K562 (cell line): ENCODE data around the gene CDKN2B-AS1. TPM values are rescaled to one million over a fixed set of nuclear protein-coding genes. Genes with fewer than 3 reads are reported as not detected.

Experiments
- ATAC-seq: fragments of 200-7000 bp; cut with Tn5 transposase; 3 replicates; pipeline ENCODE4 v1.9.1; 2020; ENCODE audit warnings: moderate library complexity
- BruUV-seq: library from RNA; stranded (reverse); fragments of 400-500 nt; replicated peaks from 2 replicates; lab custom pipeline; 2021; lab: Mats Ljungman, UMichigan
- CTCF ChIA-PET: fragments of 300-600 bp; formaldehyde crosslinking; extraction: SDS; loops from one replicate; lab custom pipeline; 2021; ENCODE audit warnings: low intra/inter-chr PET ratio; lab: Yijun Ruan, JAX
- POLR2A ChIA-PET: fragments of 300-600, 350-650 bp; sonication (Branson Sonifier 250); formaldehyde crosslinking; extraction: SDS; loops from one replicate; lab custom pipeline; 2021; ENCODE audit warnings: antibody characterized with exemption, inconsistent platforms; lab: Yijun Ruan, JAX
- DNase-seq, 4 experiments: peaks; one replicate each; pipeline versions ENCODE4 v3.0.0 to v3.0.0-alpha.2; 2011 to 2018; ENCODE audit warnings: low spot score in 3 of 4, mixed read lengths in 3 of 4; ENCODE audit errors: extremely low read depth in 1 of 4
- FAIRE-seq: peaks from 2 replicates; lab custom pipeline; 2011; peaks lifted over from hg19 to GRCh38; lab: Jason Lieb, UNC
- H2AFZ ChIP-seq: 2 replicates; pipeline ENCODE4 v1.6.0; 2011; ENCODE audit warnings: low read depth, low read length, control low read depth, inconsistent platforms
- H3K27ac ChIP-seq: fragments of 200-600 bp; 3 replicates; pipeline ENCODE4 v1.8.0; 2011; ENCODE audit warnings: low read depth, mild to moderate bottlenecking, control low read depth, inconsistent platforms, low read length, moderate library complexity, mixed read lengths; ENCODE audit errors: extremely low read depth
- H3K27me3 ChIP-seq, 2 experiments: fragments of 300-600 bp in 1 of 2; 2 replicates in 1 of 2; 3 replicates in 1 of 2; pipeline versions ENCODE4 v1.6.0 to v1.8.0; 2011; ENCODE audit warnings: inconsistent platforms in 2 of 2, low read length in 2 of 2, mild to moderate bottlenecking in 1 of 2, mixed read lengths in 1 of 2, moderate library complexity in 1 of 2; ENCODE audit not compliant: control insufficient read depth in 2 of 2, insufficient read depth in 2 of 2
- H3K36me3 ChIP-seq: fragments of 300-600 bp; 3 replicates; pipeline ENCODE4 v1.8.0; 2011; ENCODE audit warnings: mild to moderate bottlenecking, low read length, inconsistent platforms; ENCODE audit not compliant: control insufficient read depth, insufficient read depth
- H3K4me1 ChIP-seq, 2 experiments: fragments of 200-600 bp in 1 of 2; replicated peaks in 1 of 2; 2 replicates in 1 of 2; 3 replicates in 1 of 2; pipeline versions ENCODE4 v1.5.1 to v1.8.0; 2011; ENCODE audit warnings: inconsistent platforms in 2 of 2, low read length in 2 of 2, mild to moderate bottlenecking in 1 of 2, mixed read lengths in 1 of 2, moderate library complexity in 1 of 2; ENCODE audit not compliant: control insufficient read depth in 2 of 2, insufficient read depth in 2 of 2
- H3K4me2 ChIP-seq: 2 replicates; pipeline ENCODE4 v1.6.1; 2011; ENCODE audit warnings: low read length, control low read depth, inconsistent platforms, mixed read lengths; ENCODE audit not compliant: insufficient read depth
- H3K4me3 ChIP-seq: fragments of 200-600 bp; sonication (generic), shearing (Covaris generic); 2 replicates; pipeline ENCODE4 v1.5.1; 2016; ENCODE audit warnings: control low read depth, inconsistent platforms
- H3K79me2 ChIP-seq: fragments of 200-600 bp; 3 replicates; pipeline ENCODE4 v1.8.0; 2011; ENCODE audit warnings: low read length, inconsistent platforms; ENCODE audit not compliant: control insufficient read depth, insufficient read depth
- H3K9ac ChIP-seq, 2 experiments: 2 replicates each; pipeline versions ENCODE4 v1.6.0 to v1.6.1; 2011; ENCODE audit warnings: low read depth in 2 of 2, low read length in 2 of 2, control low read depth in 1 of 2, inconsistent platforms in 1 of 2, mild to moderate bottlenecking in 1 of 2, mixed read lengths in 1 of 2; ENCODE audit not compliant: insufficient read depth in 1 of 2
- H3K9me1 ChIP-seq: one replicate; pipeline ENCODE4 v1.6.0; 2011; ENCODE audit warnings: inconsistent platforms, mild to moderate bottlenecking, low read length, moderate library complexity; ENCODE audit not compliant: control insufficient read depth, insufficient read depth
- H3K9me3 ChIP-seq: replicated peaks from 2 replicates; pipeline ENCODE4 v1.5.1; 2011; ENCODE audit warnings: low read depth, low read length, inconsistent platforms; ENCODE audit not compliant: control insufficient read depth, insufficient read depth
- H4K20me1 ChIP-seq: replicated peaks from 2 replicates; pipeline ENCODE4 v1.6.1; 2011; ENCODE audit warnings: low read length, inconsistent platforms, mixed read lengths; ENCODE audit not compliant: control insufficient read depth, insufficient read depth
- FOXK2 ChIP-seq, 2 experiments: fragments of 450-650 bp; IDR thresholded peaks in 1 of 2; conservative IDR thresholded peaks in 1 of 2; 2 replicates each; pipeline ENCODE4 v1.6.1; 2016; ENCODE audit warnings: low read depth in 2 of 2, mild to moderate bottlenecking in 1 of 2
- HDGF ChIP-seq: fragments of 450-650 bp; IDR thresholded peaks from 2 replicates; pipeline ENCODE4 v1.6.1; 2016
- HOXB6 ChIP-seq: fragments of 250-450 bp; sonication (Bioruptor Pico); IDR thresholded peaks from 2 replicates; pipeline ENCODE4 v1.5.1; 2022; ENCODE audit warnings: mild to moderate bottlenecking, borderline replicate concordance
- IFI16 ChIP-seq: fragments of 250-450 bp; sonication (Bioruptor Pico); IDR thresholded peaks from 2 replicates; pipeline ENCODE4 v2.1.2; 2022; ENCODE audit warnings: mild to moderate bottlenecking, inconsistent platforms
- ZNF224 ChIP-seq: sonication (generic); formaldehyde crosslinking; IDR thresholded peaks from 2 replicates; pipeline ENCODE4 v1.8.0; 2022; ENCODE audit warnings: mild to moderate bottlenecking, missing genetic modification reagents
- ZNF347 ChIP-seq: fragments of 450-650 bp; formaldehyde crosslinking; IDR thresholded peaks from 2 replicates; pipeline ENCODE4 v1.4.0; 2020; ENCODE audit warnings: low read depth, mild to moderate bottlenecking, moderate library complexity
- ZNF431 ChIP-seq: sonication (generic); formaldehyde crosslinking; IDR thresholded peaks from 2 replicates; pipeline ENCODE4 v1.8.0; 2022; ENCODE audit warnings: mild to moderate bottlenecking, missing genetic modification reagents
- WGBS: fragments of 100-300 bp; shearing (Covaris generic); methylation state at CpG from one replicate; pipeline ENCODE4 v1.1.6; 2016; ENCODE audit warnings: low coverage, mixed read lengths; ENCODE audit not compliant: insufficient coverage; ENCODE audit errors: missing lambda C conversion rate; 5-methylcytosine and 5-hydroxymethylcytosine counted together
- in situ Hi-C: fragments of 300-500 bp; cut with MboI; formaldehyde crosslinking; loops from 4 replicates; pipeline ENCODE4 v1.15.0; 2018; ENCODE audit warnings: inconsistent platforms, mixed read lengths
- intact Hi-C: fragments of 100-400 bp; cut with micrococcal nuclease; formaldehyde crosslinking; loops from 2 replicates; pipeline ENCODE4 v1.14.2; 2022
- polyA plus RNA-seq, 8 experiments: library from polyadenylated mRNA; depleted of rRNA in 4 of 8; stranded (reverse) in 5 of 8; unstranded in 3 of 8; fragments of >200 nt; fragmentation: Nextera tagmentation in 2 of 8; fragmentation: Illumina TruSeq in 1 of 8; extraction: Ambion mirVana in 2 of 8; extraction: Trizol in 1 of 8; gene quantifications; 2 replicates each; pipeline versions ENCODE4 v1.2.1 to v1.2.3, GENCODE V29; 2011 to 2014; ENCODE audit warnings: inconsistent platforms in 1 of 8, missing spikeins in 1 of 8
- total RNA-seq, 7 experiments: library from RNA; depleted of rRNA in 6 of 7; stranded (reverse); fragments of >200 nt in 6 of 7; fragmentation: Illumina TruSeq in 2 of 7; extraction: Trizol in 2 of 7; gene quantifications; 2 replicates each; pipeline versions ENCODE4 v1.2.1 to v1.2.3, GENCODE V29; 2011 to 2021; ENCODE audit warnings: low replicate concordance in 1 of 7
- TF ChIP-seq, protein P1 (sequence below): fragments of 250-450 bp; sonication (Bioruptor Pico); IDR thresholded peaks from 2 replicates; pipeline ENCODE4 v1.8.0; 2022; ENCODE audit warnings: moderate library complexity, mild to moderate bottlenecking, inconsistent platforms
- TF ChIP-seq, protein P2 (sequence below): fragments of 250-450 bp; sonication (Bioruptor Pico); IDR thresholded peaks from 2 replicates; pipeline ENCODE4 v1.8.0; 2022; ENCODE audit warnings: inconsistent platforms, mild to moderate bottlenecking, moderate library complexity, borderline replicate concordance

Gene CDKN2B-AS1
- total and polyA plus RNA-seq, 9 of the 15 experiments (the other 6 are each of a cell fraction or from before 2014, with no cell fraction given) = not detected

DNA sequence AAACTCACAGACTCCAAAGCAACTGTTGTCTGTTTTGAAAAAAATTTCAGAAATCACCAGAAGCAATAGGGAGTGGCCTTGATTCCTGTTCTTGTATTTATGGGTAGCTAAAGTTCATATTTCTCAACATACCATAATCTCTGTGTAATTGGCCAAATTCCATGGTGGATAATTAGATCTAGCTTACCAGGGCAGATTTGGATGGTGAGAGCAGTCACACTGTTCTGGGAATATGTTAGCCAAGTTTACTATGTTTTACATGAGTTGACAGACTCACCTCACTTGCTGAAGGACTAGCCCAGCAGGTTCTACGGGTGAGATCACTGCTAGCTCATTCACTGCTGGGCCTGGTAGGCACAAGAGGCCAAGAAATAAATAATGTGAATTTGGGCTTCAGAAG lies 47.2 kb downstream of the CDKN2B-AS1 start:
- FAIRE-seq (no peak), DNase-seq (no peak)
- Histone ChIP-seq H3K4me1 (no peaks in the 10 kb centered on the region), H3K4me3 (no peak overlapping the region), H3K9ac (no peak overlapping the region), H3K27me3 (no peaks in the 10 kb centered on the region), H2AFZ (no peak overlapping the region), H3K79me2 (no peaks in the 10 kb centered on the region), H3K9me3 (no peaks in the 10 kb centered on the region), H3K36me3 (no peaks in the 10 kb centered on the region), H3K27ac (no peak overlapping the region), H3K9me1 (no peaks in the 10 kb centered on the region), H4K20me1 (no peaks in the 10 kb centered on the region)
- BruUV-seq = no TSS peak
- intact Hi-C loops (no loop called here), in situ Hi-C loops (no loop called here)
- WGBS = no CpG with 5 or more reads among the region's 1 CpG
- ChIA-PET POLR2A (no interaction called here), CTCF (no interaction called here)
- TF ChIP-seq, protein P1, sequence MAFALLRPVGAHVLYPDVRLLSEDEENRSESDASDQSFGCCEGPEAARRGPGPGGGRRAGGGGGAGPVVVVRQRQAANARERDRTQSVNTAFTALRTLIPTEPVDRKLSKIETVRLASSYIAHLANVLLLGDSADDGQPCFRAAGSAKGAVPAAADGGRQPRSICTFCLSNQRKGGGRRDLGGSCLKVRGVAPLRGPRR (CRISPR knock-in tag) = no peak
- TF ChIP-seq HOXB6 (CRISPR knock-in tag) = no peak
- TF ChIP-seq, protein P2, sequence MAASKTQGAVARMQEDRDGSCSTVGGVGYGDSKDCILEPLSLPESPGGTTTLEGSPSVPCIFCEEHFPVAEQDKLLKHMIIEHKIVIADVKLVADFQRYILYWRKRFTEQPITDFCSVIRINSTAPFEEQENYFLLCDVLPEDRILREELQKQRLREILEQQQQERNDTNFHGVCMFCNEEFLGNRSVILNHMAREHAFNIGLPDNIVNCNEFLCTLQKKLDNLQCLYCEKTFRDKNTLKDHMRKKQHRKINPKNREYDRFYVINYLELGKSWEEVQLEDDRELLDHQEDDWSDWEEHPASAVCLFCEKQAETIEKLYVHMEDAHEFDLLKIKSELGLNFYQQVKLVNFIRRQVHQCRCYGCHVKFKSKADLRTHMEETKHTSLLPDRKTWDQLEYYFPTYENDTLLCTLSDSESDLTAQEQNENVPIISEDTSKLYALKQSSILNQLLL (CRISPR knock-in tag) = no peak
- no peak for TF ChIP-seq HDGF
- no peak for TF ChIP-seq ZNF224 (CRISPR knock-in tag)
- TF ChIP-seq ZNF431 (CRISPR knock-in tag) = no peak
- no peak for TF ChIP-seq FOXK2 (conservative IDR thresholded peaks at IDR 0.05 in 1 of 2, IDR thresholded peaks at IDR 0.05 in 1 of 2; ENCODE audit: low read depth in 2 of 2)
- TF ChIP-seq IFI16 (CRISPR knock-in tag) = no peak
- no peak for TF ChIP-seq ZNF347
- TF ChIP-seq, all 486 proteins: peak for 0
- no peak for ATAC-seq
- H3K4me2 ChIP-seq = no peak overlapping the region
